HepG2 (cell line): Measurements from ENCODE around the gene PNPLA3. TPM values are rescaled to one million over a fixed set of nuclear protein-coding genes. Genes with fewer than 3 reads are reported as not detected.

ENCODE experiments used
- ATAC-seq: fragments of 200-7000 bp; cut with Tn5 transposase; 3 replicates; pipeline ENCODE4 v1.9.1; 2020; ENCODE audit warnings: mild to moderate bottlenecking, moderate library complexity
- BruUV-seq: library from RNA; stranded (reverse); fragments of 400-500 nt; replicated peaks from 2 replicates; lab custom pipeline; 2021; lab: Mats Ljungman, UMichigan
- CTCF ChIA-PET: fragments of 300-600 bp; formaldehyde crosslinking; extraction: SDS; loops from one replicate; lab custom pipeline; 2021; ENCODE audit warnings: low total read pairs, inconsistent platforms, low intra/inter-chr PET ratio; lab: Yijun Ruan, JAX
- POLR2A ChIA-PET: fragments of 350-600 bp; sonication (Branson Sonifier 250); formaldehyde crosslinking; loops from one replicate; lab custom pipeline; 2020; ENCODE audit warnings: antibody characterized with exemption, inconsistent platforms; lab: Yijun Ruan, JAX
- DNase-seq: peaks from one replicate; pipeline ENCODE4 v3.0.0-alpha.2; 2015; ENCODE audit warnings: low spot score
- FAIRE-seq: peaks from 3 replicates; lab custom pipeline; 2011; peaks lifted over from hg19 to GRCh38; lab: Jason Lieb, UNC
- H2AFZ ChIP-seq: one replicate; pipeline ENCODE4 v1.6.1; 2011; ENCODE audit warnings: low read length, inconsistent platforms
- H3K27ac ChIP-seq: fragments of 300-600 bp; 3 replicates; pipeline ENCODE4 v1.8.0; 2011; ENCODE audit warnings: mixed run types, mild to moderate bottlenecking, mixed read lengths, low read length, inconsistent platforms; ENCODE audit not compliant: insufficient read depth; ENCODE audit errors: extremely low read length
- H3K27me3 ChIP-seq, 2 experiments: fragments of 200-600 bp in 1 of 2; 2 replicates in 1 of 2; 3 replicates in 1 of 2; pipeline versions ENCODE4 v1.6.0 to v1.8.0; 2011; ENCODE audit warnings: low read length in 2 of 2, mild to moderate bottlenecking in 2 of 2, moderate library complexity in 2 of 2, inconsistent platforms in 1 of 2; ENCODE audit not compliant: insufficient read depth in 2 of 2, control insufficient read depth in 1 of 2
- H3K36me3 ChIP-seq, 2 experiments: fragments of 200-600 bp in 1 of 2; replicated peaks in 1 of 2; 2 replicates in 1 of 2; 3 replicates in 1 of 2; pipeline versions ENCODE4 v1.5.1 to v1.8.0; 2011; ENCODE audit warnings: low read length in 2 of 2, inconsistent platforms in 1 of 2; ENCODE audit not compliant: insufficient read depth in 2 of 2, control insufficient read depth in 1 of 2
- H3K4me1 ChIP-seq: 2 replicates; pipeline ENCODE4 v1.5.1; 2012; ENCODE audit warnings: low read length, inconsistent platforms; ENCODE audit not compliant: insufficient read depth
- H3K4me2 ChIP-seq: 2 replicates; pipeline ENCODE4 v1.6.0; 2011; ENCODE audit warnings: low read depth, low read length, inconsistent platforms
- H3K4me3 ChIP-seq, 3 experiments: fragments of 200-600 bp in 1 of 3; sonication (generic), shearing (Covaris generic) in 1 of 3; replicated peaks in 1 of 3; 2 replicates each; pipeline ENCODE4 v1.5.1; 2011 to 2016; ENCODE audit warnings: low read length in 3 of 3, inconsistent platforms in 2 of 3, low read depth in 2 of 3, mild to moderate bottlenecking in 2 of 3, control low read depth in 1 of 3, mixed read lengths in 1 of 3; ENCODE audit not compliant: insufficient read depth in 1 of 3
- H3K79me2 ChIP-seq: one replicate; pipeline ENCODE4 v1.6.1; 2011; ENCODE audit warnings: low read length, inconsistent platforms; ENCODE audit not compliant: insufficient read depth
- H3K9ac ChIP-seq: 2 replicates; pipeline ENCODE4 v1.6.0; 2011; ENCODE audit warnings: mild to moderate bottlenecking, low read depth, low read length, inconsistent platforms; ENCODE audit not compliant: insufficient read depth
- H3K9me3 ChIP-seq: 2 replicates; pipeline ENCODE4 v1.5.1; 2012; ENCODE audit warnings: mild to moderate bottlenecking, low read length
- H4K20me1 ChIP-seq: 2 replicates; pipeline ENCODE4 v1.6.0; 2011; ENCODE audit warnings: inconsistent platforms, mild to moderate bottlenecking, low read length, moderate library complexity; ENCODE audit not compliant: insufficient read depth
- HBP1 ChIP-seq: IDR thresholded peaks from 2 replicates; pipeline ENCODE4 v1.6.1; 2016; ENCODE audit warnings: low read depth, control low read depth
- KLF15 ChIP-seq: sonication (generic); formaldehyde crosslinking; IDR thresholded peaks from 2 replicates; pipeline ENCODE4 v1.8.1; 2023; ENCODE audit warnings: borderline replicate concordance, mild to moderate bottlenecking, inconsistent platforms, missing genetic modification reagents, mixed read lengths
- MTF1 ChIP-seq: sonication (generic); formaldehyde crosslinking; IDR thresholded peaks from 2 replicates; pipeline ENCODE4 v1.5.0; 2020; ENCODE audit warnings: missing genetic modification reagents
- MYPOP ChIP-seq: sonication (generic); formaldehyde crosslinking; IDR thresholded peaks from 2 replicates; pipeline ENCODE4 v1.8.1; 2023; ENCODE audit warnings: mild to moderate bottlenecking, moderate library complexity, missing genetic modification reagents
- ZFP91 ChIP-seq: sonication (generic); formaldehyde crosslinking; IDR thresholded peaks from 2 replicates; pipeline ENCODE4 v1.9.0; 2022; ENCODE audit warnings: missing genetic modification reagents, mild to moderate bottlenecking, borderline replicate concordance
- ZIK1 ChIP-seq: sonication (generic); formaldehyde crosslinking; IDR thresholded peaks from 2 replicates; pipeline ENCODE4 v1.5.0; 2020; ENCODE audit warnings: mild to moderate bottlenecking, low read depth, missing genetic modification reagents, borderline replicate concordance
- ZNF703 ChIP-seq: sonication (generic); formaldehyde crosslinking; IDR thresholded peaks from 2 replicates; pipeline ENCODE4 v1.5.1; 2020; ENCODE audit warnings: missing genetic modification reagents, mild to moderate bottlenecking, moderate library complexity, borderline replicate concordance
- WGBS: methylation state at CpG from one replicate; pipeline ENCODE4 v1.1.6; 2017; ENCODE audit warnings: low lambda C conversion rate; 5-methylcytosine and 5-hydroxymethylcytosine counted together
- in situ Hi-C: cut with HindIII; loops from 2 replicates; pipeline ENCODE4 v1.10.0; 2017; ENCODE audit warnings: low pct_unique_long_range_greater_than_20kb; ENCODE audit not compliant: extremely low pct_ligation_motif_present
- intact Hi-C: fragments of 100-400 bp; cut with micrococcal nuclease; formaldehyde crosslinking; loops from one replicate; pipeline ENCODE4 v1.10.0; 2022; ENCODE audit not compliant: unreplicated experiment
- polyA plus RNA-seq, 8 experiments: library from polyadenylated mRNA; depleted of rRNA in 3 of 8; stranded (reverse) in 7 of 8; unstranded in 1 of 8; fragments of >200 nt; fragmentation: Illumina TruSeq in 4 of 8; extraction: Trizol in 4 of 8; gene quantifications; 2 replicates each; pipeline versions ENCODE4 v1.2.1 to v1.2.3, GENCODE V29; 2011 to 2016; ENCODE audit warnings: low read depth in 4 of 8, missing spikeins in 1 of 8, mixed read lengths in 1 of 8; ENCODE audit not compliant: insufficient read depth in 1 of 8
- total RNA-seq, 5 experiments: library from RNA; depleted of rRNA; stranded (reverse); fragments of >200 nt; fragmentation: Illumina TruSeq; extraction: Trizol; gene quantifications; 2 replicates each; pipeline ENCODE4 v1.2.3, GENCODE V29; 2016; ENCODE audit warnings: low read depth in 1 of 5

PNPLA3 gene
- total and polyA plus RNA-seq, 2 of the 13 experiments (the other 11 are each of a cell fraction or from before 2014, with no cell fraction given): 16.9 to 19.8 TPM

- Histone ChIP-seq H2AFZ (no peak overlapping the region), H3K9me3 (no peaks in the 10 kb centered on the region)
- in situ Hi-C loops: no loop called here
- TF ChIP-seq MYPOP (CRISPR knock-in tag) (no peak), MTF1 (CRISPR knock-in tag) (no peak), ZIK1 (no peak), ZFP91 (CRISPR knock-in tag) (no peak), KLF15 (CRISPR knock-in tag) (no peak), HBP1 (CRISPR knock-in tag) (no peak), ZNF703 (CRISPR knock-in tag) (no peak)
- TF ChIP-seq, all 625 proteins: peak for 0
- no peak overlapping the region for H3K9ac ChIP-seq
- peaks cover 15 to 47% of the 10 kb centered on the region in 2 experiments for H3K36me3 ChIP-seq
- intact Hi-C loops: no loop called here
- no TSS peak for BruUV-seq
- no peak overlapping the region for H3K4me2 ChIP-seq
- H3K27ac ChIP-seq: no peak overlapping the region
- H3K27me3 ChIP-seq: no peaks in the 10 kb centered on the region
- WGBS: 87% methylated on average over 14 of the region's 20 CpGs
- ATAC-seq (peak; percentile 10), DNase-seq (no peak), FAIRE-seq (no peak)
- no peaks in the 10 kb centered on the region for H3K79me2 ChIP-seq
- no peak overlapping the region for H3K4me3 ChIP-seq
- POLR2A ChIA-PET: interaction anchor here (2.3 kb wide), 1 partner anchor 19 kb away, joined by 10 read pairs; no protein-coding TSS in a partner anchor
- H3K4me1 ChIP-seq: no peaks in the 10 kb centered on the region
- no peaks in the 10 kb centered on the region for H4K20me1 ChIP-seq
- CTCF ChIA-PET: interaction anchor here (1.7 kb wide), 1 partner anchor 60 kb away, joined by 4 read pairs; no protein-coding TSS in a partner anchor
Observed at GRCh38 chr22:43944670-43945430, 21.2 kb downstream of the PNPLA3 start.
